ENCODE data around the gene MRTFB.

The MRTFB gene

DNA sequence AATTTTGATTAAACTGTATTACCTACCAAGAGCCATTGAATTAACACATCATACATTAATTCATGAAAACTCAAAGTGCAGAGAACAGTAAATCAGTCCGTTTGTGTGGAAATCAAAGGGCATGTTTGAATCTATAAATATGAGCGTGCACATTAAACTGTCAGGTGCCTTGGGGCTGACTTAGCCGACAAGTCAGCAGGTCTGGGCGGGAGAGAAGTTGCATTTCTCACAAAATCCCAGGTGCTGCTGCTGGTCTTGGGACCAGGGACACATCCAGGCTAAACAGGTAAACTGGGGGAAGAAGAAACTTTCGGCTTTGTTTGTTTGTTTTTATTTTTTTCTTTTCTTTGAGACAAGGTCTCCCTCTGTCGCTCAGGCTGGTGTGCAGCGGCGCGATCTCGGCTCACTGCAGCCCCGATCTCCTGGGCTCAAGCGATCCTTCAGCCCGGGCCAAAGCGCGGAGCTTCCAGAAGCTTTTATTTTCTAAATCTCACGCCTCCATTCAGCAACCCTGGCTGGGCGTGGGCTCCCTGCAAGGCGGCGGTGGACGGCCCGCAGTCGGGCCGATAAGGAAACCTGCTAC, 213.9 kb downstream of the MRTFB start:
- H3K79me2 ChIP-seq (ENCODE audit: insufficient read depth, low read length): no peaks in the 10 kb centered on the region
- peak overlapping the region; percentile 90 for H3K4me2 ChIP-seq (ENCODE audit: insufficient read depth, low read length)
- H3K4me1 ChIP-seq (ENCODE audit: insufficient read depth, low read length): peaks cover 22% of the 10 kb centered on the region
- ATAC-seq (ENCODE audit: insufficient read depth, low read depth): peak; percentile 61
- H3K4me3 ChIP-seq (ENCODE audit: low read depth in 1 of 2, low read length in 2 of 2): peak overlapping the region; percentile 57 to 64
- H3K27ac ChIP-seq (ENCODE audit: low read length): peak overlapping the region; percentile 53; the same call in 1 of the 2 replicates
- peak; percentile 54 for TF ChIP-seq CTCF (IDR thresholded peaks at IDR 0.05; ENCODE audit: borderline replicate concordance, extremely low read depth, low read length, poor library complexity, severe bottlenecking)
- no peak for TF ChIP-seq EZH2 (IDR thresholded peaks at IDR 0.05; ENCODE audit: borderline replicate concordance, low read depth, low read length, severe bottlenecking)
- peak overlapping the region; percentile 64 for H3K9ac ChIP-seq (ENCODE audit: low read depth, low read length)
- no peaks in the 10 kb centered on the region for H3K36me3 ChIP-seq (ENCODE audit: insufficient read depth, low read length)
- peaks cover 13% of the 10 kb centered on the region for H3K9me3 ChIP-seq (ENCODE audit: insufficient read depth, low read length, severe bottlenecking)
- no peaks in the 10 kb centered on the region for H4K20me1 ChIP-seq (ENCODE audit: insufficient read depth, low read length)
- DNase-seq: no peak
- no peaks in the 10 kb centered on the region for H3K27me3 ChIP-seq (ENCODE audit: insufficient read depth, low read length, poor library complexity)
- H2AFZ ChIP-seq (ENCODE audit: low read depth, low read length): peak overlapping the region; percentile 76

DNA sequence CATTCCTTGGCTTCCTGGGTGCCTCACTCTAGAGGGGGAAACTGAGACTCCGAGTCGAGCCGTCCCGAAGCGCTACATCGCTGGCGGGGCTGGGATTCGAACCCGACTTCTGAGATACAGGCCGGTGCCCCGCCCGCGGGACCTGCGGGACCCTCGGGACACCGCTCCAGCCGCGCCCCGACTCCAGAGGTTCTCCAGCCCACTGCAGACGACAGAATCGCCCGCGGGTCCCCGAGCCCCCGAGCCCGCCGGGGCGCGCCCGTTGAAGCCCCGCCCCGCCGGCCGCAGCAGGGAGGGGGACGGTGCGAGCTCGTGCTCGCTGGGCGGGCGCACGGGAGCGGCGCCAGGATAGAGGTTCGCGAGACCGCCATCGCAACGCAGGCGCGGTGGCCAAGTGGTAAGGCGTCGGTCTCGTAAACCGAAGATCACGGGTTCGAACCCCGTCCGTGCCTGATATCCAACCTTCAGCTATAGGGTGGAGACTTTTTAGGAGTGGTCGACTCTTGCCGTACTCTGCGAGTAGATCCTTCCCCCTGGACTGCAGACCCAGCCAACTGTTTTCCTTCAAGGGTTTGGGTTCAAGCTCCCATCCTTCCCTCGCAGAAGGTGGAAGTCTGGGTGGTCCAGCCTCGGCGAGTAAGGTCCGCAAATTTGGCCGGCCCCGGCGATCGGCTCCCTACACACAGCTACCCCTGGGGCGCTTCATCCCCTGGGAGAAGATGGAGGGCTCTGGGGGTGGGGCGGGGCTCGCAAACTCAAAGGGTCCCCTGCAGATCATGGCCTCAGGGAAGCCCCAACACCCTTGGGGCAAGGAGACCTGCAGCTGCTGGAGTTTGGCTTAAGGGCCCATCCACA, 214.6 kb downstream of the MRTFB start:
- no peaks in the 10 kb centered on the region for H3K36me3 ChIP-seq (ENCODE audit: insufficient read depth, low read length)
- peaks cover 13% of the 10 kb centered on the region for H3K9me3 ChIP-seq (ENCODE audit: insufficient read depth, low read length, severe bottlenecking)
- no peaks in the 10 kb centered on the region for H4K20me1 ChIP-seq (ENCODE audit: insufficient read depth, low read length)
- no peaks in the 10 kb centered on the region for H3K27me3 ChIP-seq (ENCODE audit: insufficient read depth, low read length, poor library complexity)
- no peaks in the 10 kb centered on the region for H3K79me2 ChIP-seq (ENCODE audit: insufficient read depth, low read length)
- H3K4me2 ChIP-seq (ENCODE audit: insufficient read depth, low read length): peak overlapping the region; percentile 90
- peak overlapping the region; percentile 76 for H2AFZ ChIP-seq (ENCODE audit: low read depth, low read length)
- no peak for TF ChIP-seq CTCF (IDR thresholded peaks at IDR 0.05; ENCODE audit: borderline replicate concordance, extremely low read depth, low read length, poor library complexity, severe bottlenecking)
- TF ChIP-seq EZH2 (IDR thresholded peaks at IDR 0.05; ENCODE audit: borderline replicate concordance, low read depth, low read length, severe bottlenecking): no peak
- H3K9ac ChIP-seq (ENCODE audit: low read depth, low read length): peak overlapping the region; percentile 64
- peaks cover 22% of the 10 kb centered on the region for H3K4me1 ChIP-seq (ENCODE audit: insufficient read depth, low read length)
- ATAC-seq (ENCODE audit: insufficient read depth, low read depth) (peak; percentile 83), DNase-seq (peak; percentile 93)
- peak overlapping the region; percentile 57 to 64 for H3K4me3 ChIP-seq (ENCODE audit: low read depth in 1 of 2, low read length in 2 of 2)
- H3K27ac ChIP-seq (ENCODE audit: low read length): peak overlapping the region; percentile 53; the same call in 1 of the 2 replicates

- H3K9ac ChIP-seq (ENCODE audit: low read depth, low read length): peak overlapping the region; percentile 64; the same call in 1 of the 2 replicates
- no peaks in the 10 kb centered on the region for H3K36me3 ChIP-seq (ENCODE audit: insufficient read depth, low read length)
- no peaks in the 10 kb centered on the region for H3K79me2 ChIP-seq (ENCODE audit: insufficient read depth, low read length)
- ATAC-seq (ENCODE audit: insufficient read depth, low read depth) (no peak), DNase-seq (no peak)
- peak overlapping the region; percentile 90 for H3K4me2 ChIP-seq (ENCODE audit: insufficient read depth, low read length)
- peak overlapping the region; percentile 2; the same call in 1 of the 2 replicates for H2AFZ ChIP-seq (ENCODE audit: low read depth, low read length)
- TF ChIP-seq CTCF (IDR thresholded peaks at IDR 0.05; ENCODE audit: borderline replicate concordance, extremely low read depth, low read length, poor library complexity, severe bottlenecking) (no peak), EZH2 (IDR thresholded peaks at IDR 0.05; ENCODE audit: borderline replicate concordance, low read depth, low read length, severe bottlenecking) (no peak)
- peaks cover 13% of the 10 kb centered on the region for H3K9me3 ChIP-seq (ENCODE audit: insufficient read depth, low read length, severe bottlenecking)
- no peaks in the 10 kb centered on the region for H3K27me3 ChIP-seq (ENCODE audit: insufficient read depth, low read length, poor library complexity)
- H3K4me3 ChIP-seq (ENCODE audit: low read depth in 1 of 2, low read length in 2 of 2): peak overlapping the region in 1 of 2 experiments; percentile 64; a peak in 2 of 4 replicates
- no peak overlapping the region for H3K27ac ChIP-seq (ENCODE audit: low read length)
- peaks cover 22% of the 10 kb centered on the region for H3K4me1 ChIP-seq (ENCODE audit: insufficient read depth, low read length)
- no peaks in the 10 kb centered on the region for H4K20me1 ChIP-seq (ENCODE audit: insufficient read depth, low read length)
Measured at GRCh38 chr16:14286368-14287230, 215.5 kb downstream of the MRTFB start.
